Adrenal gland (tissue), 12 donors: ENCODE results near the gene GRM4. TPM values are rescaled to one million over a fixed set of nuclear protein-coding genes. Genes with fewer than 3 reads are reported as not detected.

Source experiments
- DNase-seq, 7 donors: peaks; one replicate each; pipeline ENCODE4 v3.0.0-alpha.2; 2019 to 2020
- H3K27ac ChIP-seq, 5 donors: fragments of 200-600 bp; sonication (generic) in 4 of 5; 1 replicate in 3 of 5; 2 replicates in 2 of 5; pipeline versions ENCODE4 v1.5.1 to v1.8.0; 2016 to 2020; ENCODE audit warnings: mild to moderate bottlenecking in 1 of 5
- H3K27me3 ChIP-seq: fragments of 200-600 bp; 2 replicates; pipeline ENCODE4 v1.8.0; 2021
- H3K36me3 ChIP-seq, 2 donors: fragments of 200-600 bp; replicated peaks in 1 of 2; 1 replicate in 1 of 2; 2 replicates in 1 of 2; pipeline versions ENCODE4 v1.5.1 to v1.8.0; 2018 to 2022
- H3K4me1 ChIP-seq, 2 donors: fragments of 200-600 bp; replicated peaks in 1 of 2; 1 replicate in 1 of 2; 2 replicates in 1 of 2; pipeline versions ENCODE4 v1.5.1 to v1.8.0; 2018 to 2021
- H3K4me3 ChIP-seq, 4 donors: fragments of 200-600 bp; sonication (generic) in 3 of 4; one replicate each; pipeline ENCODE4 v1.5.1; 2016 to 2018
- H3K9me3 ChIP-seq, 3 donors: fragments of 200-600 bp; sonication (generic) in 1 of 3; replicated peaks in 1 of 3; 1 replicate in 2 of 3; 2 replicates in 1 of 3; pipeline versions ENCODE4 v1.5.1 to v1.8.0; 2016 to 2021
- CTCF ChIP-seq, 6 experiments: fragments of 450-650 bp in 4 of 6; fragments of 200-600 bp in 2 of 6; sonication (generic) in 1 of 6; IDR thresholded peaks; 1 replicate in 5 of 6; 2 replicates in 1 of 6; pipeline versions ENCODE4 v1.5.1 to v1.8.0; 2016 to 2021; ENCODE audit warnings: antibody characterized with exemption in 6 of 6, mild to moderate bottlenecking in 2 of 6, moderate library complexity in 1 of 6
- POLR2A ChIP-seq, 2 donors: fragments of 450-650 bp; IDR thresholded peaks; one replicate each; pipeline ENCODE4 v1.6.1; 2017; ENCODE audit warnings: antibody characterized with exemption in 2 of 2, mild to moderate bottlenecking in 2 of 2, moderate library complexity in 1 of 2
- WGBS, 4 donors: extraction: QIAGEN DNeasy Blood & Tissue Kit in 2 of 4; methylation state at CpG; one replicate each; pipeline versions ENCODE4 v1.1.5 to v1.1.7; 2013 to 2017; 5-methylcytosine and 5-hydroxymethylcytosine counted together
- intact Hi-C, 2 donors: fragments of 100-400 bp; cut with DNase I; formaldehyde crosslinking; loops; one replicate each; pipeline versions ENCODE4 v1.14.1 to v1.15.0; 2022 to 2023
- polyA plus RNA-seq, 3 donors: library from polyadenylated mRNA; stranded (reverse); fragments of 200-250 nt in 2 of 3; fragments of 350-450 nt in 1 of 3; fragmentation: Illumina TruSeq in 1 of 3; extraction: RNeasy Lipid Tissue Mini Kit (QIAGEN cat#74804) in 1 of 3; gene quantifications; one replicate each; pipeline ENCODE4 v1.2.3, GENCODE V29; 2013 to 2014
- total RNA-seq, 9 donors: library from RNA; depleted of rRNA in 4 of 9; stranded (reverse); fragments of >200 nt in 4 of 9; fragments of 120-200 nt in 1 of 9; fragmentation: NEBNext Ultra II Directional in 1 of 9; extraction: Animal tissue kit (Norgen Biotek cat#: 25700) in 1 of 9; gene quantifications; one replicate each; pipeline versions ENCODE4 v1.1.0 to v1.2.4, GENCODE V29; 2013 to 2023
- donor health status: healthy with polysubstance abuse.
- donor health status: Bipolar disorder and iron deficiency.
- donor health status: DM: yes; HTN: yes; CAD: no.
- donor health status: DM: no; HTN: no; CAD: no.
- donor health status: DM: no; HTN: no; CAD: no.
- donor health status: DM: yes; HTN: yes; CAD: no.

GRM4 gene
- total and polyA plus RNA-seq, 12 donors: 0.06 TPM; not detected in 11

- TF ChIP-seq POLR2A (IDR thresholded peaks at IDR 0.05) (no peak), CTCF (IDR thresholded peaks at IDR 0.05) (no peak)
- H3K36me3 ChIP-seq: no peaks in the 10 kb centered on the region
- intact Hi-C loops: loop anchor here (5.0 to 10.0 kb wide), 3 partner anchors 93 to 566 kb away; partner anchors contain the start of gene BAK1 (in 1 of the 2)
- H3K4me3 ChIP-seq: no peak overlapping the region
- H3K27me3 ChIP-seq: peaks cover 43% of the 10 kb centered on the region
- no peaks in the 10 kb centered on the region for H3K9me3 ChIP-seq
- no peak overlapping the region for H3K27ac ChIP-seq
- H3K4me1 ChIP-seq: peaks cover 0 to 5% of the 10 kb centered on the region in 2 donors
- DNase-seq: no peak
- WGBS, 4 donors: 42 to 64% (median 53%) methylated on average over 7 to 8 of the region's 8 CpGs
Measured at GRCh38 chr6:34150766-34151165, 4.9 kb upstream of the GRM4 start.

GRCh38 chr6:34149831-34150400 is 4.0 kb upstream of the GRM4 start:
- 79 to 93% (median 86%) methylated on average over 3 to 4 of the region's 4 CpGs for WGBS, 4 donors
- Histone ChIP-seq H3K36me3 (no peaks in the 10 kb centered on the region), H3K4me3 (no peak overlapping the region), H3K4me1 (peaks cover under 1 to 7% of the 10 kb centered on the region in 2 donors), H3K9me3 (no peaks in the 10 kb centered on the region), H3K27me3 (peaks cover 37% of the 10 kb centered on the region), H3K27ac (no peak overlapping the region)
- no peak for TF ChIP-seq POLR2A (IDR thresholded peaks at IDR 0.05)
- no peak for TF ChIP-seq CTCF (IDR thresholded peaks at IDR 0.05)
- DNase-seq: no peak
- intact Hi-C loops: loop anchor here (5.0 to 10.0 kb wide), 3 partner anchors 93 to 565 kb away; partner anchors contain the start of gene BAK1 (in 1 of the 2)

GRCh38 chr6:34149452-34149810 is 3.5 kb upstream of the GRM4 start:
- WGBS, 4 donors: 42 to 59% (median 55%) methylated on average over 3 to 5 of the region's 5 CpGs

More at GRCh38 chr6:34149452-34149810, 3.5 kb upstream of the GRM4 start:
- no peaks in the 10 kb centered on the region for H3K9me3 ChIP-seq
- intact Hi-C loops: no loop called here
- H3K36me3 ChIP-seq: no peaks in the 10 kb centered on the region
- peaks cover 6 to 8% of the 10 kb centered on the region in 2 donors for H3K4me1 ChIP-seq
- H3K4me3 ChIP-seq: no peak overlapping the region
- no peak for DNase-seq
- H3K27me3 ChIP-seq: peaks cover 38% of the 10 kb centered on the region
- no peak for TF ChIP-seq CTCF (IDR thresholded peaks at IDR 0.05)
- TF ChIP-seq POLR2A (IDR thresholded peaks at IDR 0.05): no peak
- no peak overlapping the region for H3K27ac ChIP-seq
